ENCODE measurements around the gene ZFAND6. TPM values are rescaled to one million over a fixed set of nuclear protein-coding genes. Genes with fewer than 3 reads are reported as not detected.
"Not testable (repeated sequence)": the region's sequence is repeated elsewhere in the genome, so short reads cannot be mapped to it uniquely, and the experiment has no call there.

ZFAND6 gene
- total RNA-seq, 1 donor from 2014 or later, result 101 TPM

- DNase-seq (no peak), ATAC-seq (ENCODE audit: low read depth) (no peak)
- POLR2A ChIA-PET, result interaction anchor here (2.3 kb wide), 1 partner anchor 24 kb away, joined by 7 read pairs; the partner anchor contains the start of gene ZFAND6
- H3K27me3 Mint-ChIP-seq, result no peaks in the 10 kb centered on the region
- CTCF ChIA-PET, result no interaction called here
- intact Hi-C loops (cut with micrococcal nuclease), result no loop called here
- H3K4me3 Mint-ChIP-seq, result no peak overlapping the region
- peaks cover 3% of the 10 kb centered on the region for H3K9me3 Mint-ChIP-seq
- H3K27ac Mint-ChIP-seq, result no peak overlapping the region
- H3K4me1 Mint-ChIP-seq, result peaks cover 41% of the 10 kb centered on the region
- no peaks in the 10 kb centered on the region for H3K36me3 Mint-ChIP-seq (ENCODE audit: low read depth)
- no peak for TF ChIP-seq CTCF (IDR thresholded peaks at IDR 0.05)
Measured at GRCh38 chr15:80036071-80036470, 23.4 kb upstream of the ZFAND6 start.

- no peak for TF ChIP-seq CTCF (IDR thresholded peaks at IDR 0.05)
- ChIA-PET CTCF (interaction anchor here (0.7 kb wide), 1 partner anchor 19 kb away, joined by 3 read pairs; no protein-coding TSS in a partner anchor), POLR2A (no interaction called here)
- Mint-ChIP-seq H3K9me3 (peaks cover 3% of the 10 kb centered on the region), H3K27me3 (no peaks in the 10 kb centered on the region), H3K4me1 (no peaks in the 10 kb centered on the region), H3K27ac (no peak overlapping the region), H3K4me3 (no peak overlapping the region), H3K36me3 (ENCODE audit: low read depth) (no peaks in the 10 kb centered on the region)
- intact Hi-C loops (cut with micrococcal nuclease), result no loop called here
- DNase-seq, result no peak
- no peak for ATAC-seq (ENCODE audit: low read depth)
Measured at GRCh38 chr15:80041494-80042253, 17.8 kb upstream of the ZFAND6 start.

GRCh38 chr15:80042568-80042967, 16.9 kb upstream of the ZFAND6 start:
- no peak for DNase-seq
- Mint-ChIP-seq H3K27me3 (no peaks in the 10 kb centered on the region), H3K4me3 (no peak overlapping the region), H3K36me3 (ENCODE audit: low read depth) (no peaks in the 10 kb centered on the region), H3K9me3 (peaks cover 3% of the 10 kb centered on the region), H3K27ac (no peak overlapping the region), H3K4me1 (no peaks in the 10 kb centered on the region)
- ChIA-PET CTCF (interaction anchor here (0.7 kb wide), 1 partner anchor 20 kb away, joined by 3 read pairs; no protein-coding TSS in a partner anchor), POLR2A (no interaction called here)
- ATAC-seq (ENCODE audit: low read depth), result no peak
- intact Hi-C loops (cut with micrococcal nuclease), result no loop called here
- TF ChIP-seq CTCF (IDR thresholded peaks at IDR 0.05), result no peak

- H3K4me3 Mint-ChIP-seq; CTCF ChIA-PET; H3K27me3 Mint-ChIP-seq; H3K4me1 Mint-ChIP-seq; POLR2A ChIA-PET; H3K27ac Mint-ChIP-seq; intact Hi-C loops (cut with micrococcal nuclease); H3K36me3 Mint-ChIP-seq (ENCODE audit: low read depth); H3K9me3 Mint-ChIP-seq; ATAC-seq (ENCODE audit: low read depth); DNase-seq: not testable (repeated sequence)
Measured at GRCh38 chr15:80045219-80045618, 14.3 kb upstream of the ZFAND6 start.

- intact Hi-C loops (cut with micrococcal nuclease), result no loop called here
- H3K36me3 Mint-ChIP-seq (ENCODE audit: low read depth), result no peaks in the 10 kb centered on the region
- DNase-seq (no peak), ATAC-seq (ENCODE audit: low read depth) (no peak)
- no peaks in the 10 kb centered on the region for H3K27me3 Mint-ChIP-seq
- H3K4me3 Mint-ChIP-seq, result no peak overlapping the region
- CTCF ChIA-PET, result no interaction called here
- peaks cover 18% of the 10 kb centered on the region for H3K4me1 Mint-ChIP-seq
- POLR2A ChIA-PET, result interaction anchor here (0.7 kb wide), 1 partner anchor 32 kb away, joined by 3 read pairs; no protein-coding TSS in a partner anchor
- no peak for TF ChIP-seq CTCF (IDR thresholded peaks at IDR 0.05)
- no peaks in the 10 kb centered on the region for H3K9me3 Mint-ChIP-seq
- no peak overlapping the region for H3K27ac Mint-ChIP-seq
Measured at GRCh38 chr15:80049046-80049445, 10.4 kb upstream of the ZFAND6 start.
